H9 (cell line): ENCODE data around the gene SMAD6. TPM values are rescaled to one million over a fixed set of nuclear protein-coding genes. Genes with fewer than 3 reads are reported as not detected.

Experiments used
- DNase-seq: peaks from one replicate; pipeline ENCODE4 v3.0.0-alpha.2; 2017
- H2AFZ ChIP-seq: one replicate; pipeline ENCODE4 v1.6.1; 2013; ENCODE audit warnings: mild to moderate bottlenecking, low read length, control low read depth, moderate library complexity
- H2AK5ac ChIP-seq: 2 replicates; pipeline ENCODE4 v1.6.1; 2013; ENCODE audit warnings: low read length, control low read depth, mixed read lengths; ENCODE audit not compliant: insufficient read length
- H2BK120ac ChIP-seq: one replicate; pipeline ENCODE4 v1.6.1; 2013; ENCODE audit warnings: low read depth, mild to moderate bottlenecking, low read length, control low read depth, inconsistent platforms; ENCODE audit not compliant: poor library complexity, severe bottlenecking
- H2BK12ac ChIP-seq: 2 replicates; pipeline ENCODE4 v1.6.1; 2013; ENCODE audit warnings: low read length, control low read depth, mixed read lengths, low read depth; ENCODE audit not compliant: insufficient read length
- H2BK15ac ChIP-seq: 2 replicates; pipeline ENCODE4 v1.6.1; 2013; ENCODE audit warnings: low read depth, low read length, control low read depth
- H2BK20ac ChIP-seq: one replicate; pipeline ENCODE4 v1.6.1; 2013; ENCODE audit warnings: low read depth, mild to moderate bottlenecking, low read length, control low read depth, inconsistent platforms; ENCODE audit not compliant: poor library complexity, severe bottlenecking
- H2BK5ac ChIP-seq: 2 replicates; pipeline ENCODE4 v1.6.1; 2013; ENCODE audit warnings: low read length, control low read depth, mixed read lengths; ENCODE audit not compliant: insufficient read length
- H3K14ac ChIP-seq: 2 replicates; pipeline ENCODE4 v1.6.1; 2013; ENCODE audit warnings: low read length, control low read depth; ENCODE audit not compliant: insufficient read depth
- H3K18ac ChIP-seq: 2 replicates; pipeline ENCODE4 v1.6.1; 2013; ENCODE audit warnings: low read depth, mild to moderate bottlenecking, mixed read lengths, low read length, control low read depth; ENCODE audit not compliant: insufficient read length
- H3K23ac ChIP-seq: 2 replicates; pipeline ENCODE4 v1.6.1; 2013; ENCODE audit warnings: low read length, control low read depth, mixed read lengths, low read depth; ENCODE audit not compliant: insufficient read length
- H3K23me2 ChIP-seq: 2 replicates; pipeline ENCODE4 v1.6.1; 2013; ENCODE audit warnings: low read depth, mild to moderate bottlenecking, mixed read lengths, low read length, control low read depth; ENCODE audit not compliant: insufficient read length, poor library complexity, severe bottlenecking
- H3K27ac ChIP-seq: 2 replicates; pipeline ENCODE4 v1.5.1; 2013; ENCODE audit warnings: low read length, control low read depth, mixed read lengths, low read depth; ENCODE audit not compliant: insufficient read length
- H3K27me3 ChIP-seq: 2 replicates; pipeline ENCODE4 v1.6.1; 2013; ENCODE audit warnings: low read length, control low read depth, inconsistent platforms; ENCODE audit not compliant: insufficient read depth
- H3K4ac ChIP-seq: 2 replicates; pipeline ENCODE4 v1.6.1; 2013; ENCODE audit warnings: low read depth, mild to moderate bottlenecking, control low read depth, inconsistent platforms, low read length, moderate library complexity
- H3K4me1 ChIP-seq: 2 replicates; pipeline ENCODE4 v1.6.1; 2013; ENCODE audit warnings: low read length, control low read depth, inconsistent platforms; ENCODE audit not compliant: insufficient read depth
- H3K4me2 ChIP-seq: 2 replicates; pipeline ENCODE4 v1.6.1; 2013; ENCODE audit warnings: low read length, control low read depth, mixed read lengths; ENCODE audit not compliant: insufficient read length, insufficient read depth
- H3K56ac ChIP-seq: 2 replicates; pipeline ENCODE4 v1.6.1; 2013; ENCODE audit warnings: low read depth, mild to moderate bottlenecking, mixed read lengths, low read length, control low read depth; ENCODE audit not compliant: insufficient read length
- H3K79me1 ChIP-seq: 2 replicates; pipeline ENCODE4 v1.6.1; 2013; ENCODE audit warnings: low read depth, mild to moderate bottlenecking, moderate library complexity, low read length, control low read depth, inconsistent platforms; ENCODE audit not compliant: insufficient read depth, poor library complexity, severe bottlenecking
- H3K79me2 ChIP-seq: 2 replicates; pipeline ENCODE4 v1.6.1; 2013; ENCODE audit warnings: low read length, control low read depth, inconsistent platforms; ENCODE audit not compliant: insufficient read depth
- H3K9ac ChIP-seq: 2 replicates; pipeline ENCODE4 v1.6.1; 2013; ENCODE audit warnings: low read length, control low read depth, mixed read lengths; ENCODE audit not compliant: insufficient read length; ENCODE audit errors: extremely low read depth
- H3K9me3 ChIP-seq: one replicate; pipeline ENCODE4 v1.6.1; 2013; ENCODE audit warnings: low read depth, low read length, inconsistent platforms; ENCODE audit not compliant: control insufficient read depth
- H3T11ph ChIP-seq: one replicate; pipeline ENCODE4 v1.6.1; 2013; ENCODE audit warnings: mild to moderate bottlenecking, low read length, control low read depth, inconsistent platforms
- H4K20me1 ChIP-seq: one replicate; pipeline ENCODE4 v1.6.1; 2013; ENCODE audit not compliant: control insufficient read depth, insufficient read length, insufficient read depth
- H4K5ac ChIP-seq: 2 replicates; pipeline ENCODE4 v1.6.1; 2013; ENCODE audit warnings: low read depth, mild to moderate bottlenecking, mixed read lengths, low read length, control low read depth; ENCODE audit not compliant: insufficient read length
- H4K8ac ChIP-seq: replicated peaks from 2 replicates; pipeline ENCODE4 v1.6.1; 2013; ENCODE audit warnings: low read length, control low read depth, mixed read lengths, low read depth; ENCODE audit not compliant: insufficient read length
- H4K91ac ChIP-seq: 2 replicates; pipeline ENCODE4 v1.6.1; 2013; ENCODE audit warnings: low read depth, mild to moderate bottlenecking, moderate library complexity, mixed read lengths, low read length, control low read depth; ENCODE audit not compliant: insufficient read length
- H3K27ac Mint-ChIP-seq, 3 experiments: 2 replicates in 2 of 3; 3 replicates in 1 of 3; pipeline ENCODE4 v1.8.0; 2020 to 2021; ENCODE audit warnings: mixed read lengths in 3 of 3, mild to moderate bottlenecking in 1 of 3, moderate library complexity in 1 of 3
- H3K27me3 Mint-ChIP-seq: 2 replicates; pipeline ENCODE4 v1.8.0; 2021; ENCODE audit warnings: low read depth, mild to moderate bottlenecking, moderate library complexity, mixed read lengths
- H3K36me3 Mint-ChIP-seq, 3 experiments: 2 replicates in 2 of 3; 3 replicates in 1 of 3; pipeline ENCODE4 v1.8.0; 2020 to 2021; ENCODE audit warnings: low read depth in 3 of 3, mixed read lengths in 3 of 3; ENCODE audit not compliant: insufficient read depth in 1 of 3
- H3K4me1 Mint-ChIP-seq, 2 experiments: 2 replicates each; pipeline ENCODE4 v1.8.0; 2020; ENCODE audit warnings: mixed read lengths in 2 of 2
- H3K4me3 Mint-ChIP-seq, 2 experiments: 2 replicates in 1 of 2; 3 replicates in 1 of 2; pipeline ENCODE4 v1.8.0; 2020 to 2021; ENCODE audit warnings: mild to moderate bottlenecking in 2 of 2, mixed read lengths in 2 of 2, moderate library complexity in 1 of 2
- H3K9me3 Mint-ChIP-seq, 2 experiments: 2 replicates in 1 of 2; 3 replicates in 1 of 2; pipeline ENCODE4 v1.8.0; 2020; ENCODE audit warnings: mild to moderate bottlenecking in 2 of 2, mixed read lengths in 2 of 2, moderate library complexity in 1 of 2
- total RNA-seq: library from RNA; stranded (reverse); gene quantifications from 2 replicates; pipeline ENCODE4 v1.2.1, GENCODE V29; 2021
- TF ChIP-seq, protein P1 (sequence below): fragments of 200-600 bp; sonication (generic); conservative IDR thresholded peaks from 3 replicates; pipeline ENCODE4 v1.8.0; 2021; ENCODE audit warnings: antibody characterized with exemption, mild to moderate bottlenecking

SMAD6 gene
- total RNA-seq, 1 experiment from 2014 or later = 6.0 TPM

DNA sequence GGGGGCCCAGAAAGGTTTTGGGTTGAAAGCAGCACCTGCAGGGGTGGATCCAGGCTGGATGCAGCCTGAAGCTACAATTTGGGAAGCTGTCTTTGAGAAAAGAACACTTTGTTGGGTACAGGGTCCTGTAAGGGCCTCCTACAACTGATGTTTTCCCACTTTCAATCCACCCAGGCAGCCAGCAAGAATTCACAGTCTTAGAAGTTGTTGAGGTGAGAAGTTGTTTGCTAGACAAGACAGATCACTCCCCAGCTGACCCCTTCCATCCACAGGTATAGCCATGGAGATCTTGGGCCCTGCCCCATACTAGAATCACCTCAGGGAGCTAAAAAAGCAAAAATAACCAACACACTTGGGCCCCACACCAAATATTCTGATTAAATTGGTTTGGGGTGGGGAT is 10.3 kb upstream of the SMAD6 start:
- Mint-ChIP-seq H3K27ac (no peak overlapping the region), H3K4me1 (no peaks in the 10 kb centered on the region), H3K36me3 (no peaks in the 10 kb centered on the region), H3K4me3 (no peak overlapping the region), H3K27me3 (no peaks in the 10 kb centered on the region), H3K9me3 (peaks cover 0 to 2% of the 10 kb centered on the region in 2 experiments; a peak in 1 of 5 replicates)
- TF ChIP-seq, protein P1, sequence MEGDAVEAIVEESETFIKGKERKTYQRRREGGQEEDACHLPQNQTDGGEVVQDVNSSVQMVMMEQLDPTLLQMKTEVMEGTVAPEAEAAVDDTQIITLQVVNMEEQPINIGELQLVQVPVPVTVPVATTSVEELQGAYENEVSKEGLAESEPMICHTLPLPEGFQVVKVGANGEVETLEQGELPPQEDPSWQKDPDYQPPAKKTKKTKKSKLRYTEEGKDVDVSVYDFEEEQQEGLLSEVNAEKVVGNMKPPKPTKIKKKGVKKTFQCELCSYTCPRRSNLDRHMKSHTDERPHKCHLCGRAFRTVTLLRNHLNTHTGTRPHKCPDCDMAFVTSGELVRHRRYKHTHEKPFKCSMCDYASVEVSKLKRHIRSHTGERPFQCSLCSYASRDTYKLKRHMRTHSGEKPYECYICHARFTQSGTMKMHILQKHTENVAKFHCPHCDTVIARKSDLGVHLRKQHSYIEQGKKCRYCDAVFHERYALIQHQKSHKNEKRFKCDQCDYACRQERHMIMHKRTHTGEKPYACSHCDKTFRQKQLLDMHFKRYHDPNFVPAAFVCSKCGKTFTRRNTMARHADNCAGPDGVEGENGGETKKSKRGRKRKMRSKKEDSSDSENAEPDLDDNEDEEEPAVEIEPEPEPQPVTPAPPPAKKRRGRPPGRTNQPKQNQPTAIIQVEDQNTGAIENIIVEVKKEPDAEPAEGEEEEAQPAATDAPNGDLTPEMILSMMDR = no peak
- Histone ChIP-seq H4K20me1 (no peaks in the 10 kb centered on the region), H3K4me2 (no peak overlapping the region), H3K79me1 (no peaks in the 10 kb centered on the region), H3K23ac (no peak overlapping the region), H2BK5ac (no peak overlapping the region), H3K9me3 (no peaks in the 10 kb centered on the region), H4K91ac (no peak overlapping the region), H3K27me3 (no peaks in the 10 kb centered on the region), H3K9ac (no peak overlapping the region), H3K23me2 (no peaks in the 10 kb centered on the region), H3K79me2 (no peaks in the 10 kb centered on the region), H3T11ph (no peak overlapping the region), H3K27ac (no peak overlapping the region), H3K4ac (no peak overlapping the region), H2AK5ac (no peak overlapping the region), H2BK15ac (no peak overlapping the region), H2BK12ac (no peak overlapping the region), H2AFZ (no peak overlapping the region), H3K18ac (no peak overlapping the region), H4K5ac (no peak overlapping the region), H3K4me1 (no peaks in the 10 kb centered on the region), H3K56ac (no peak overlapping the region), H2BK20ac (no peak overlapping the region), H3K14ac (no peak overlapping the region), H4K8ac (no peak overlapping the region), H2BK120ac (no peak overlapping the region)
- no peak for DNase-seq
